PC-9 (cell line): Measurements from ENCODE around the gene ANKDD1A.

Experiments used
- CTCF ChIP-seq: fragments of 200-600 bp; sonication (generic); conservative IDR thresholded peaks from 2 replicates; pipeline ENCODE4 v1.6.1; 2017; ENCODE audit warnings: mixed run types, antibody characterized with exemption, mild to moderate bottlenecking, moderate library complexity
- EZH2 ChIP-seq: fragments of 200-600 bp; sonication (generic); IDR thresholded peaks from 2 replicates; pipeline ENCODE4 v1.8.0; 2017; ENCODE audit warnings: antibody characterized with exemption, low read depth

GRCh38 chr15:64909546-64909945 is 2.2 kb upstream of the ANKDD1A start:
- TF ChIP-seq CTCF (no peak), EZH2 (no peak)
